Smooth muscle cell (in vitro differentiated cells): ENCODE measurements around the gene PDCD2L. TPM values are rescaled to one million over a fixed set of nuclear protein-coding genes. Genes with fewer than 3 reads are reported as not detected.
"Not testable (repeated sequence)": the region's sequence is repeated elsewhere in the genome, so short reads cannot be mapped to it uniquely, and the experiment has no call there.

Experiments
- DNase-seq: peaks from one replicate; lab custom pipeline; 2025; ENCODE audit not compliant: unreplicated experiment; lab: John Stamatoyannopoulos, UW
- H2AFZ ChIP-seq: fragments of 200-600 bp; sonication (generic); 2 replicates; pipeline ENCODE4 v1.6.0; 2016; ENCODE audit warnings: antibody characterized with exemption, low read depth, mild to moderate bottlenecking
- H3F3A ChIP-seq: fragments of 200-600 bp; sonication (generic); 2 replicates; pipeline ENCODE4 v1.6.0; 2017; ENCODE audit warnings: antibody characterized with exemption, low read depth
- H3K27ac ChIP-seq: fragments of 200-600 bp; sonication (generic); 2 replicates; pipeline ENCODE4 v1.5.1; 2016; ENCODE audit warnings: low read depth, mild to moderate bottlenecking
- H3K27me3 ChIP-seq: fragments of 200-600 bp; sonication (generic); 2 replicates; pipeline ENCODE4 v1.6.1; 2016; ENCODE audit warnings: low read depth, mild to moderate bottlenecking
- H3K36me3 ChIP-seq: fragments of 200-600 bp; sonication (generic); 2 replicates; pipeline ENCODE4 v1.5.1; 2016; ENCODE audit warnings: low read depth
- H3K4me1 ChIP-seq: fragments of 200-600 bp; sonication (generic); 2 replicates; pipeline ENCODE4 v1.5.1; 2016; ENCODE audit warnings: low read depth
- H3K4me2 ChIP-seq: fragments of 200-600 bp; sonication (generic); 2 replicates; pipeline ENCODE4 v1.6.0; 2016; ENCODE audit warnings: mild to moderate bottlenecking
- H3K4me3 ChIP-seq: fragments of 200-600 bp; sonication (generic); 2 replicates; pipeline ENCODE4 v1.5.1; 2016; ENCODE audit warnings: mild to moderate bottlenecking
- H3K79me2 ChIP-seq: fragments of 200-600 bp; sonication (generic); 2 replicates; pipeline ENCODE4 v1.6.0; 2016; ENCODE audit warnings: low read depth, mild to moderate bottlenecking
- H3K9ac ChIP-seq: fragments of 200-600 bp; sonication (generic); 2 replicates; pipeline ENCODE4 v1.6.0; 2016; ENCODE audit warnings: low read depth
- H3K9me3 ChIP-seq: fragments of 200-600 bp; sonication (generic); replicated peaks from 2 replicates; pipeline ENCODE4 v1.5.1; 2016; ENCODE audit warnings: low read depth
- H4K20me1 ChIP-seq: fragments of 200-600 bp; sonication (generic); 2 replicates; pipeline ENCODE4 v1.6.0; 2016; ENCODE audit warnings: low read depth
- WGBS: methylation state at CpG from one replicate; pipeline ENCODE4 v1.1.7; 2016; ENCODE audit warnings: low lambda C conversion rate; 5-methylcytosine and 5-hydroxymethylcytosine counted together
- polyA plus RNA-seq: library from polyadenylated mRNA; unstranded; fragments of >200 nt; fragmentation: Nextera tagmentation; extraction: Ambion mirVana; gene quantifications from 2 replicates; pipeline ENCODE4 v1.2.1, GENCODE V29; 2016
- total RNA-seq: library from RNA; depleted of rRNA; stranded (reverse); fragments of >200 nt; gene quantifications from 2 replicates; pipeline ENCODE4 v1.2.3, GENCODE V29; 2014
- TF ChIP-seq, protein P1 (sequence below): fragments of 200-600 bp; sonication (generic); IDR thresholded peaks from 2 replicates; pipeline ENCODE4 v1.5.1; 2017; ENCODE audit warnings: borderline replicate concordance, mild to moderate bottlenecking, antibody characterized with exemption; ENCODE audit not compliant: insufficient read depth, poor library complexity, severe bottlenecking

Gene PDCD2L
- total and polyA plus RNA-seq, 2 experiments from 2014 or later: 4.4 to 6.0 TPM

GRCh38 chr19:34457446-34457845 lies 53.2 kb downstream of the PDCD2L start:
- no peak overlapping the region for H3K4me3 ChIP-seq
- H4K20me1 ChIP-seq: peaks cover 72% of the 10 kb centered on the region
- no peak overlapping the region for H2AFZ ChIP-seq
- TF ChIP-seq, protein P1, sequence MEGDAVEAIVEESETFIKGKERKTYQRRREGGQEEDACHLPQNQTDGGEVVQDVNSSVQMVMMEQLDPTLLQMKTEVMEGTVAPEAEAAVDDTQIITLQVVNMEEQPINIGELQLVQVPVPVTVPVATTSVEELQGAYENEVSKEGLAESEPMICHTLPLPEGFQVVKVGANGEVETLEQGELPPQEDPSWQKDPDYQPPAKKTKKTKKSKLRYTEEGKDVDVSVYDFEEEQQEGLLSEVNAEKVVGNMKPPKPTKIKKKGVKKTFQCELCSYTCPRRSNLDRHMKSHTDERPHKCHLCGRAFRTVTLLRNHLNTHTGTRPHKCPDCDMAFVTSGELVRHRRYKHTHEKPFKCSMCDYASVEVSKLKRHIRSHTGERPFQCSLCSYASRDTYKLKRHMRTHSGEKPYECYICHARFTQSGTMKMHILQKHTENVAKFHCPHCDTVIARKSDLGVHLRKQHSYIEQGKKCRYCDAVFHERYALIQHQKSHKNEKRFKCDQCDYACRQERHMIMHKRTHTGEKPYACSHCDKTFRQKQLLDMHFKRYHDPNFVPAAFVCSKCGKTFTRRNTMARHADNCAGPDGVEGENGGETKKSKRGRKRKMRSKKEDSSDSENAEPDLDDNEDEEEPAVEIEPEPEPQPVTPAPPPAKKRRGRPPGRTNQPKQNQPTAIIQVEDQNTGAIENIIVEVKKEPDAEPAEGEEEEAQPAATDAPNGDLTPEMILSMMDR: no peak
- H3K27me3 ChIP-seq: no peaks in the 10 kb centered on the region
- H3K36me3 ChIP-seq: peaks cover 31% of the 10 kb centered on the region
- WGBS: 72% methylated on average over 4 of the region's 4 CpGs
- no peak overlapping the region for H3K9ac ChIP-seq
- H3K4me2 ChIP-seq: no peak overlapping the region
- H3K27ac ChIP-seq: no peak overlapping the region
- H3K9me3 ChIP-seq: no peaks in the 10 kb centered on the region
- no peak for DNase-seq
- H3K4me1 ChIP-seq: no peaks in the 10 kb centered on the region
- no peaks in the 10 kb centered on the region for H3F3A ChIP-seq
- H3K79me2 ChIP-seq: peaks cover 71% of the 10 kb centered on the region

GRCh38 chr19:34458677-34459076 lies 54.5 kb downstream of the PDCD2L start:
- Histone ChIP-seq H3K4me1 (no peaks in the 10 kb centered on the region), H3K79me2 (peaks cover 71% of the 10 kb centered on the region), H3F3A (no peaks in the 10 kb centered on the region), H3K4me2 (no peak overlapping the region), H4K20me1 (peaks cover 75% of the 10 kb centered on the region), H3K36me3 (peaks cover 23% of the 10 kb centered on the region), H2AFZ (no peak overlapping the region), H3K9ac (no peak overlapping the region), H3K27me3 (no peaks in the 10 kb centered on the region), H3K9me3 (no peaks in the 10 kb centered on the region), H3K4me3 (no peak overlapping the region), H3K27ac (no peak overlapping the region)
- whole genome bisulfite sequencing: 97% methylated on average over 5 of the region's 5 CpGs
- TF ChIP-seq, protein P1: no peak
- no peak for DNase-seq

- Histone ChIP-seq H3K27me3 (no peaks in the 10 kb centered on the region), H3K79me2 (peaks cover 62% of the 10 kb centered on the region), H3K4me1 (no peaks in the 10 kb centered on the region), H3K36me3 (peaks cover 20% of the 10 kb centered on the region), H3K27ac (no peak overlapping the region), H3K9ac (no peak overlapping the region), H3F3A (no peaks in the 10 kb centered on the region), H3K4me3 (no peak overlapping the region), H4K20me1 (peaks cover 78% of the 10 kb centered on the region), H3K4me2 (no peak overlapping the region), H3K9me3 (no peaks in the 10 kb centered on the region), H2AFZ (no peak overlapping the region)
- TF ChIP-seq, protein P1: no peak
- 82% methylated on average over 2 of the region's 2 CpGs for WGBS
- no peak for DNase-seq
Observed at GRCh38 chr19:34459614-34460013, 55.4 kb downstream of the PDCD2L start.

DNA sequence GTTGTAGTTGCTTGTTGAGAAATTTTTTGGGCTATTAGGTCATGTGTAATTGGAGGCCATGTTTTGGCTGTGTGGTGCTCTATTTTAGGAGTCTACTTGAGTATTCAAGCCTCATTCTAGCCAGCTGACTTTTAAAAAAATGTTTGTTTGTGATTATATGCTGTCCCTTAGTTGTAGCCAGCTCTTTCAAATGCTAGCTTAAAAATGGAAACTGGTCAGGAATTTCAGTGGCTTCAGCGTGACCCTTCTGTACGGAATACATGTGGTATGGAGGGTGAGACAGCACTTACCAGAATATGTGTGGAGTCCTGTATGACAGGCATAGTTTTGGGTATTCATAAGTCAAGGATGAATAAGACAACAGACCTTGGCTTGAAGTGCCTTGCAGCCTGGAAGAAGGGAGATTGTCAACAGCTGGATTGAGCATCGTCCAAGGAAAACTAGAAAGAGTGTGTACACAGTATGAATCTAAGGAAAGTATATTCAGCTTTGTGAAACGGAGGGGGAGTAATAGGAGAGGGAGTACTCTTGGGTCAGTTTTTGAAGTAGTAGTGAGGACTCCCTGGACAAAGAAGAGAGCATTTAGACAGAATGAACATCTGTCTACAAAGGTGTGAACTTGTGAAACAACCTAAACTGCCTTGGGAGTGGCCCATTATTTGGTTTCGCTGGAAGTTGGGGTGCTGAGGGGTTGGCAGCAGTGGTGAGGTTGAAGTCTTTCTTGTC lies 57.3 kb downstream of the PDCD2L start:
- no peak for DNase-seq
- TF ChIP-seq, protein P1: no peak
- Histone ChIP-seq H2AFZ (no peak overlapping the region), H3K27ac (no peak overlapping the region), H3K4me3 (no peak overlapping the region), H3K4me2 (no peak overlapping the region), H3F3A (no peaks in the 10 kb centered on the region), H4K20me1 (peaks cover 68% of the 10 kb centered on the region), H3K9ac (no peak overlapping the region), H3K36me3 (peaks cover 15% of the 10 kb centered on the region), H3K79me2 (peaks cover 46% of the 10 kb centered on the region), H3K4me1 (no peaks in the 10 kb centered on the region), H3K27me3 (no peaks in the 10 kb centered on the region), H3K9me3 (no peaks in the 10 kb centered on the region)
- WGBS: 96% methylated on average over 5 of the region's 5 CpGs

GRCh38 chr19:34464785-34465184 lies 60.6 kb downstream of the PDCD2L start:
- not testable (repeated sequence) for H3K9ac ChIP-seq, H3K27ac ChIP-seq, DNase-seq, H3K4me3 ChIP-seq, H3F3A ChIP-seq, H3K4me2 ChIP-seq, H2AFZ ChIP-seq, H3K9me3 ChIP-seq, H3K27me3 ChIP-seq, H3K4me1 ChIP-seq
- peaks cover 23% of the 10 kb centered on the region for H3K79me2 ChIP-seq
- peaks cover 53% of the 10 kb centered on the region for H4K20me1 ChIP-seq
- 99% methylated on average over 4 of the region's 4 CpGs for WGBS
- H3K36me3 ChIP-seq: peaks cover 27% of the 10 kb centered on the region
